ENCODE results near the gene C11orf97.

C11orf97 gene

DNA sequence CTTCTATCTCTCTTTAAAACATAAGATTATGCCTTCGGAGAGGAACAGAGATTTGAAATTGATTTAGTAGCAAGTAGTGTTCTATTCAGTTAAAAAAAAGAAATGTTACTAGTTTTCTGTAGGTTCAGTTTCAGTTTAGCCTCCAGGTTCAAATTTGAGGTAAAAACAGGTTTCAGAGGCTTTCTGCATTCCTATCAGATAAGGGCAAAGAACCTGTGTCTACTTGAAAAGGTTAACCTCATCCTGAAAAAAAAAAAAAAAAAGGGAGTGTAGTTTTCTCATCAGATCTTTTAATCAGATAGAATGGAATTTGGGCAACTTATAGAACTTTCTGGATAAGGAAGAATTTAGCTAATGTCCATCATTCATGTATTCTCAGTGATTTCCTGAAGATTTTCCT is 12.1 kb downstream of the C11orf97 start:
- in situ Hi-C loops (cut with MboI; ENCODE audit: low sequenced_read_pairs), result no loop called here

DNA sequence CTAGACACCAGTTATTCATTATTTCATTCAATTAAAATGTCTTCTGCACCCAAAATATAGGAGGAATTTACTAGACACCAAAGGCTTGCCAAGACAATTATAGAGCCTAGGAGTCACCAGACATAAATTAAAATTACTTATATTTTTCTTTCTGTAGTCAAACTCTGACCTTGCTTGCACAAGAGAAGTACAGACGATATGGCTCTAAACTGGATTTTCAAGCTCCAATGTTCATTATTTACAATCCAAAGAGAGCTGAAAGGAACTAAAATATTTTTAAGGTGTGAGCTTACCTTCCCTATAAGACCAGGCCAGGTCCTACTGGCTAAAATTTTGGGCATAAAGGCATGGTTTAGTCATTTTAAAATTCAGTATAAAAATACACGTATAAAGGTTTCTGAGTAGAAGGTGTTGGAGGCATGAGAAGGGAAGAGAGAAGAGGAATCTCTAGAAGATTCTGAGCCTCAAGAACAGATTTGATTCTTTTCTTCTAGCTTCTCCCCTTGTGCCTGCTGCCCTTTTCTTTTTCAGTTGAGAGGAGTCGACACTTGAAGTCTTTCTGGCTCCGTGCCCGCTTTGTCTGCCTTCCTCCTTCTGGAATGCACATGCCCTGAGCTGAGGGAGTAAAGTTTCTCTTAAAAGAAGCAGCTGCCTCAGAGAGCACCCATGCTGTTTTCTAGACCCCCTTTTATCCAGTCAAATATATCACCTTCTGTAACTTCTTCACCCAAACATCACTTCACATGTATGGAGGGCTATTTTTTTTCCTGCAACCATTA is 13.5 kb downstream of the C11orf97 start:
- in situ Hi-C loops (cut with MboI; ENCODE audit: low sequenced_read_pairs), result no loop called here

DNA sequence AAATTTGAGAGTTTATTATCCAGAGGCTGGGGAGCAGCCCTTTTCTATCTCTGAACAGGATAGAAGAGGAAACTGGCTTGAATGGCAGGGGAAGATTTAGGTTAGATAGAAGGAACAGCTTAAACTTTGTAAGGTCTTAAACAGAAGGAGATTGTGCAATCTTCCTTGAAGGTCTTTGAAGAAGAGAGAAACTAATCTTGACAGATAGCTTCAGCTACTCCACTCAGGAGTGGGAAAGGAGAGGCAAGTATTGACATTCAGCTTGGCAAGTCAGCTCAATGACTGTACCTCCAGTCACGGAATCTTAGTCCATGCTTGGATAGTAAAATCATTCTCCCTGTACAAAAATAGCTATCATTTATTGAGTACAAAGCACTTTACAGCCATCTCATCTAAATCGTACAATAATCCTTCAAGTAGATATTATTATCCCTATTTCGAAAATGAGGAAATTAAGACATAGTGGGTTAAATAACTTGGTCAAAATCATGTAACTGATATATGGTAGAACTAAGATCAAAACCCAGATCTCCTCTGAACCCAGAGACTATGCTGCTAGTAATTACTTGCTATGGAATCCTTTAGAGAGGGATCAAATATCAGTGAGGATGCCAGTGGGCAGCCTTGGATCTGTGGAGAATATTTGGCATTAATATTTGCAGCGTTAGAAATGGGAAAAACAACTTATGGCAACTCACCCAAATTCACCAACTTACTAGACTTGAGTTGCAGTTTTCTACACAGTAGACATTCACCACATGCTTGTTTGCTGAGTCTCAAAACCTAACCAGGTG is 14.6 kb downstream of the C11orf97 start:
- in situ Hi-C loops (cut with MboI; ENCODE audit: low sequenced_read_pairs), result no loop called here

DNA sequence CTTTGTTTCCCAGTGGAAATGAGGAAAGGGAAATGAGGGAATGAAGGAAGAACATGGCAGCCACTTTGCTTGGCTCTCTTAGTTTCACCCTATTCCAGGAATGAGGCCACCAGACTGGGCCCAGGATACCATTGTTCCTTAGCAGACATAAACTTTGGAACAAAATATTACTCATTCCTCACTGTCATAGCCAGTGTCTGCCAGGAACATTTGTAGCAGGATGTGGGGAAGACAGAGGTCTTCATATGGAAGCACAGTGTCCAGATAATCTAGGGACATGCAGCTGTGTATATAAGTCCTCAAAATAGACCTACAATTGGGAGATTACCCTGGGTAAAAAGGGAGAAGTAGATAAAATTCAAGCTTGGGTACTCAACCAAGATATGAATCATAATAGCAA is 16.3 kb downstream of the C11orf97 start:
- in situ Hi-C loops (cut with MboI; ENCODE audit: low sequenced_read_pairs), result no loop called here

DNA sequence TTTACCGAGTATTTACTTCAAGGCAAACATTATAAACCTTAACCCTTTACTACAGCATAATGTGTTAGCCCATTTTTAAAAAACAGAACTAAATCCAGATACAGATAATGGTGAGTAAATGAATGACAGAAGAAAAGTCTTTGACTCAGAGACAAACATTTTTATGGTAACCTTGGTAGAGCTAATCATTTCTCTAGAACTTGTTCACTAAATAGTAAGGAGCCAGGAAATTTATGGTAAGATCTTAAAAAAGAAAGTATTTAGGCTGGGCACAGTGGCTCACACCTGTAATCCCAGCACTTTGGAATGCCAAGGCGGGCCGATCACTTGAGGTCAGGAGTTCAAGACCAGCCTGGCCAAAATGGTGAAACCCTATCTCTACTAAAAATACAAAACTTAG is 19.9 kb downstream of the C11orf97 start:
- in situ Hi-C loops (cut with MboI; ENCODE audit: low sequenced_read_pairs), result no loop called here

DNA sequence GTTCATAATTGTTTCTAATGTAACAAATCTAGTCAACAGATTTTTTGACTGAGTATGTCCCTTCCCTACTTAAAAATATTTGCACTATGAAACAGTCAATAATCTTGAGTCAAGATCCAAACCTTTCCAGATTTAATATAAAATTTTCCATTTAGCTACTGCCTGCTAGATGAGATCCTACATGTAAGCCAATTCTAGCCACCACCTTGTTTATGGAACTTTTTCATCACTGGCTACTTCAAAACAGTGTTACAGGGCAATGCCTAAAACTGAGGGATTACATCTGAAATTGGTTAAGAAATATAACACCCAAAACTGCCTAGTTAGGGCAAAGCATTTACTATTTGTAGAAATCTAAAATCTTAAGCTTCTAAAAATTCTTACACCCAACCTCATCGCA is 20.9 kb downstream of the C11orf97 start:
- in situ Hi-C loops (cut with MboI; ENCODE audit: low sequenced_read_pairs), result no loop called here

DNA sequence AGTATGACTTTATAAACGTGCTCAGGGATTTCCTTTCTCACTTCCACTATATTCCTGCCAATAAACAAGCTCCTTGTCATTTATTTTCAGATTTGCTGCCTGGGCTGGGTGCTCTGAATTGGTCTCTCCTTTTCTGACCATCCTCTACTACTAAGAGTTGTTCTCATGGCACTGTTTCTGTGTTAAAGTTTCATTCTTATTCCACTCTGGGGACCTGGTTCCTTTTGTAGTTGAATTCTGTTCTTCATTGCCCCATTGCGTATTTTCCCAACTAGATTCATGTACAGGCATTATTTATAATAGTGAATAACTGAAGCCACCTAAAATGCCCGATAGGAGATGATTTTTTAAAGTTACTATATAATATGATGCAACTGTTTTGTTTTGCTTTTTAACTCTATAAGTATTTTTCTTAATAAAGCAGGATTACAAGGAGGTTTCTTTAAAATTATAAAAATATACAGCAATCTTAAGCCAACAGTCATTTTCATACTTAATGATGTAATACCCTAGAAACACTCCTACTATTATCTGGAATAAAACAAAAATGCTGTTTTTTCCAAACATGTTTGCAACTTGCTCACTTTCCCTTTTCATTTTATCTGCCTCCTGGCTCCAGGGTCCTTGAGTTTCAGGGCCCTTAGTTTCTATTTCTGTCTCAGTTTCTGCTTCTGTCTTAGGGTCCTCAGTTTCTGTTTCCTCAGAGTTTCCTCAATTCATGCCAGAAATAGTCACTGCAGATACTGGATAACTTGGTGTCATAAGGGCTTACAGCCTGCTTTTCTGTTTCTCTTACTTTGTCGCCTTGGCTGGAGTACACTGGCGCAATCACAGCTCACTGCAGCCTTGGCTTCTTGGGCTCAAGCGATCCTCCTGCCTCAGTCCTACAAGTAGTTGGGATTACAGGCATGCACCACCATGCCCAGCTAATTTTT is 21.7 kb downstream of the C11orf97 start:
- in situ Hi-C loops (cut with MboI; ENCODE audit: low sequenced_read_pairs), result no loop called here

DNA sequence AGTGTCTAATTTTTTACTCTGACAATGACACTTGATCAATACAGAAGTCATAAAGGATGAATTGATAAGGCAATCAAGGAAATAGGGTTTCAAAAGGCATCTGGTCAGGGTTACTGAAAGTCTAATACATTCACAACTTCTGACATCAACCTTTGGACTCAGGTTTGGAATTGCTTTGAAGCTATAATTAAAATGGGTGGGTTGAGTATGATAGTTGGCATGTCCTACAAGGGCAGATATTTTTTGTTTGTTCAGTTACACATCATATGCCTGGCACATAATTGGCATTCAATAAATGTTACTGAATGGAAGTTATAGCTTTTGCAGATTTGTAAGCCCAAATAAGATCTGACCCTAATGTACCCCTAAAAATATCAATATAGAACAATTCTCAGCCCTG is 24.1 kb downstream of the C11orf97 start:
- in situ Hi-C loops (cut with MboI; ENCODE audit: low sequenced_read_pairs), result no loop called here

DNA sequence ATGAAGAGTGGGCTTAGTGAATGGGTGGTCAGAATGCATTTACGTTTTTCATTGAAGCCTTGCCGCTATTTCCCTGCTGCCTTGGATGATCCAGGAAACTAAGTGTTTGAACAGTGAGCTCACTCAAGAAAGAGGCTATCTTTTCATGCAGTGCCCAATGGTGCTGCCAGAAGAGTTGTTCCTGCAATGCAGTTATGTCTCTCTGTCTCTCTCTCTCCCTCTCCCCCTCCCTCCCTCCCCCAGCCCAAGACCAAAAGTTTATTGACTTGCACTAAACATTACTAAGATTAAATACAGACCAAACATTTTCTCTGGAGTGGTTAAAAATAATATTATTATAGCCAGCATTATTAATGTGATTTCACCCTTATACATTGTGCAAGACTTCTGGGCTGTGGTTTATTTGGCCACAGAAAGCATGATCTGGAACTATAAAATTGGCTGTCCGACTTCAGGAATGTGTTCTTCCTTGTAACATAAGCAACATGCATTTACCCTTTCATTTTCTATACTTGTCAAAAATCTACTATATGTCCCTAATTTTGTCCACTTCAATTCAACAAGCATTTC is 24.9 kb downstream of the C11orf97 start:
- in situ Hi-C loops (cut with MboI; ENCODE audit: low sequenced_read_pairs), result no loop called here

DNA sequence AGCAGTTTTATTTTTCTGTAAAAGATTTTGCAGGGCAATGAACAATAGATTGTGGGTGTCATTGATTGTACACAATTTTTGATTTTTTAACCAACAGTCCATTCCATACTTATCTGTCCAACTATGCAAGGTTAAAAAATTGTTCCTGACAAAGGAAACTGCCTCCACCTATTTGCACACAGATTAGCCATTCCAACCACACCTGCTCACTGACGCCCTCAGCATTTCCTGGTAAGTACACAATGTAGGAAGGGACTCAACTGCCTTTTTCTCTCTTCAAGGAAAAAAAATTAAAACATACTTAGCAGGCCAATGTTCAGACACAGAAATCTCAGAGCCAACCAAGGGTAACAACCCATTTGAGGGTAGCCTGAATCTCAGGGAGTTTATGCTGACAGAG is 27.2 kb downstream of the C11orf97 start:
- in situ Hi-C loops (cut with MboI; ENCODE audit: low sequenced_read_pairs), result no loop called here

DNA sequence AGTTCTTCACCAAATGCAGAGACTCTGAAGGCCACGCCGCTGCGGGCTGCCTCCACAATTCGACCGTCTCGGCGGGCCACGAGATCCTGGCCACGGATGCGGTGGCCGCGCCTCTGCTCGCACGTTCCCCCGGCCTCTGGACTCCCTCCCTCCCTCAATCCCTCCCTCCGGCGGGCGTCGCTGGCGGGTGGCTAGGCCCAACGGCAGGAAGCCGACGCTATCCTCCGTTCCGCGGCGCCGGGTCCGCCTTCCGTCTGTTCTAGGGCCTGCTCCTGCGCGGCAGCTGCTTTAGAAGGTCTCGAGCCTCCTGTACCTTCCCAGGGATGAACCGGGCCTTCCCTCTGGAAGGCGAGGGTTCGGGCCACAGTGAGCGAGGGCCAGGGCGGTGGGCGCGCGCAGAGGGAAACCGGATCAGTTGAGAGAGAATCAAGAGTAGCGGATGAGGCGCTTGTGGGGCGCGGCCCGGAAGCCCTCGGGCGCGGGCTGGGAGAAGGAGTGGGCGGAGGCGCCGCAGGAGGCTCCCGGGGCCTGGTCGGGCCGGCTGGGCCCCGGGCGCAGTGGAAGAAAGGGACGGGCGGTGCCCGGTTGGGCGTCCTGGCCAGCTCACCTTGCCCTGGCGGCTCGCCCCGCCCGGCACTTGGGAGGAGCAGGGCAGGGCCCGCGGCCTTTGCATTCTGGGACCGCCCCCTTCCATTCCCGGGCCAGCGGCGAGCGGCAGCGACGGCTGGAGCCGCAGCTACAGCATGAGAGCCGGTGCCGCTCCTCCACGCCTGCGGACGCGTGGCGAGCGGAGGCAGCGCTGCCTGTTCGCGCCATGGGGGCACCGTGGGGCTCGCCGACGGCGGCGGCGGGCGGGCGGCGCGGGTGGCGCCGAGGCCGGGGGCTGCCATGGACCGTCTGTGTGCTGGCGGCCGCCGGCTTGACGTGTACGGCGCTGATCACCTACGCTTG is 31.7 kb downstream of the C11orf97 start, which contains the start of gene FUT4:
Gene FUT4 (plus strand): TSS at position 227 of the 951 bp plus-strand sequence. CDS start 213 bp downstream, at position 440.
- in situ Hi-C loops (cut with MboI; ENCODE audit: low sequenced_read_pairs), result no loop called here

DNA sequence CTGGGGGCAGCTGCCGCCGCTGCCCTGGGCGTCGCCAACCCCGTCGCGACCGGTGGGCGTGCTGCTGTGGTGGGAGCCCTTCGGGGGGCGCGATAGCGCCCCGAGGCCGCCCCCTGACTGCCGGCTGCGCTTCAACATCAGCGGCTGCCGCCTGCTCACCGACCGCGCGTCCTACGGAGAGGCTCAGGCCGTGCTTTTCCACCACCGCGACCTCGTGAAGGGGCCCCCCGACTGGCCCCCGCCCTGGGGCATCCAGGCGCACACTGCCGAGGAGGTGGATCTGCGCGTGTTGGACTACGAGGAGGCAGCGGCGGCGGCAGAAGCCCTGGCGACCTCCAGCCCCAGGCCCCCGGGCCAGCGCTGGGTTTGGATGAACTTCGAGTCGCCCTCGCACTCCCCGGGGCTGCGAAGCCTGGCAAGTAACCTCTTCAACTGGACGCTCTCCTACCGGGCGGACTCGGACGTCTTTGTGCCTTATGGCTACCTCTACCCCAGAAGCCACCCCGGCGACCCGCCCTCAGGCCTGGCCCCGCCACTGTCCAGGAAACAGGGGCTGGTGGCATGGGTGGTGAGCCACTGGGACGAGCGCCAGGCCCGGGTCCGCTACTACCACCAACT is 32.5 kb downstream of the C11orf97 start:
- in situ Hi-C loops (cut with MboI; ENCODE audit: low sequenced_read_pairs), result no loop called here

DNA sequence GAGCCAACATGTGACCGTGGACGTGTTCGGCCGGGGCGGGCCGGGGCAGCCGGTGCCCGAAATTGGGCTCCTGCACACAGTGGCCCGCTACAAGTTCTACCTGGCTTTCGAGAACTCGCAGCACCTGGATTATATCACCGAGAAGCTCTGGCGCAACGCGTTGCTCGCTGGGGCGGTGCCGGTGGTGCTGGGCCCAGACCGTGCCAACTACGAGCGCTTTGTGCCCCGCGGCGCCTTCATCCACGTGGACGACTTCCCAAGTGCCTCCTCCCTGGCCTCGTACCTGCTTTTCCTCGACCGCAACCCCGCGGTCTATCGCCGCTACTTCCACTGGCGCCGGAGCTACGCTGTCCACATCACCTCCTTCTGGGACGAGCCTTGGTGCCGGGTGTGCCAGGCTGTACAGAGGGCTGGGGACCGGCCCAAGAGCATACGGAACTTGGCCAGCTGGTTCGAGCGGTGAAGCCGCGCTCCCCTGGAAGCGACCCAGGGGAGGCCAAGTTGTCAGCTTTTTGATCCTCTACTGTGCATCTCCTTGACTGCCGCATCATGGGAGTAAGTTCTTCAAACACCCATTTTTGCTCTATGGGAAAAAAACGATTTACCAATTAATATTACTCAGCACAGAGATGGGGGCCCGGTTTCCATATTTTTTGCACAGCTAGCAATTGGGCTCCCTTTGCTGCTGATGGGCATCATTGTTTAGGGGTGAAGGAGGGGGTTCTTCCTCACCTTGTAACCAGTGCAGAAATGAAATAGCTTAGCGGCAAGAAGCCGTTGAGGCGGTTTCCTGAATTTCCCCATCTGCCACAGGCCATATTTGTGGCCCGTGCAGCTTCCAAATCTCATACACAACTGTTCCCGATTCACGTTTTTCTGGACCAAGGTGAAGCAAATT is 33.3 kb downstream of the C11orf97 start:
- in situ Hi-C loops (cut with MboI; ENCODE audit: low sequenced_read_pairs), result no loop called here

DNA sequence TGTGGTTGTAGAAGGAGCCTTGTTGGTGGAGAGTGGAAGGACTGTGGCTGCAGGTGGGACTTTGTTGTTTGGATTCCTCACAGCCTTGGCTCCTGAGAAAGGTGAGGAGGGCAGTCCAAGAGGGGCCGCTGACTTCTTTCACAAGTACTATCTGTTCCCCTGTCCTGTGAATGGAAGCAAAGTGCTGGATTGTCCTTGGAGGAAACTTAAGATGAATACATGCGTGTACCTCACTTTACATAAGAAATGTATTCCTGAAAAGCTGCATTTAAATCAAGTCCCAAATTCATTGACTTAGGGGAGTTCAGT is 33.9 kb downstream of the C11orf97 start:
- in situ Hi-C loops (cut with MboI; ENCODE audit: low sequenced_read_pairs), result no loop called here

DNA sequence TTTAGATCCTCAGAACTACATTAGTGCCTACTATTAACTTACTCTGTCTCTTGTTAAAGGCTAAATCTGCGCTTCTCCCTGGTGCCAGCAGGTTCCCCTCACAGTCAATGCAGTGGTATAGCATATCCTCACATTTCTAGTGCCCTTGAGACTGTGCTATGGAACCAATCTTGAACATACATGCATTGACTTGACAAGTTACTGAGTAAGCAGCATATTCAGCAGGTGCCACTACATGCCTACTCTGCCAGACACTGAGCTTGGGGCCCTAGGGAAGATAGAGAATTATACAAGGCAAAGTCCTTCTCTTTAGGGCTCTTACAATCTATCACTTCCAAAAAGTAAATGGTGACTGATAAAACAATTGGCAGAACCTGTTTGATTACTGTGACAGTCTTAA is 34.6 kb downstream of the C11orf97 start:
- in situ Hi-C loops (cut with MboI; ENCODE audit: low sequenced_read_pairs), result no loop called here

DNA sequence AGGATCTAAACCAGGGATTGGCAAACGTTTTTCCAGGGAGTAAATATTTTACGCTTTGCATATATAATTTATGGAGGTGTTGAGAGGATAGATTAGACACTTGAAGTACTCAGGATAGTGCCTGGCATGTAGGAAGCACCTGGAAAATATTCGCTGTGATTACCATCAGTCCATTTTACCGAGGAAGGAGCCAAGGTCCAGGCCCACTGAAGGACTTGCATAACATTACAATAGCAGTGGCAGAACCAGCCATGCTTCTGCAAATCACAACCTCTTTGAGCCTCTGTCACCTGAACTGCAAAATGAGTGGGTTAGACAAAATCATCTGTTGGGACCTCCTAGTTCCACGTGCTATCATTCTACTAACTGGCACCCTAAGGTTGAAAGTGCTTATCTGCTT is 36.9 kb downstream of the C11orf97 start:
- in situ Hi-C loops (cut with MboI; ENCODE audit: low sequenced_read_pairs), result no loop called here

DNA sequence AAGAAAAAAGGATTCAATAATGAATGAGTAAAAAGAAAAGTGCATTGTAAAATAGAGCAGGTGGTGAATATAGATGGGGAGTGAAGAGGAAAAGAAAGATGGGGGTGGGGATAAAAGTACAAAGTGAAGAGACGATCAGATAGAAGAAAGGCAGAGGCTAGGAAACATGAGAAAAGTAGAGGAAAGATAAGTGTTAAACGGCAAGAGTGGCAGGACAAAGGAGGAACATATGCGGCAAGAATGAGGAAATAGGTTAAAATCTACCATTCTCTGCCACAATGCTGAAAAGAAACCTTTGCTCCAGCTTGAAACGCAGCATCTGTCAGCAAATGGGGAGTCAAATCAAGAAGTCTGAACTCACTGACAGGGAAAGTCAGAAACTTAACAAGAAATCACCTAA is 38.3 kb downstream of the C11orf97 start:
- in situ Hi-C loops (cut with MboI; ENCODE audit: low sequenced_read_pairs), result no loop called here

DNA sequence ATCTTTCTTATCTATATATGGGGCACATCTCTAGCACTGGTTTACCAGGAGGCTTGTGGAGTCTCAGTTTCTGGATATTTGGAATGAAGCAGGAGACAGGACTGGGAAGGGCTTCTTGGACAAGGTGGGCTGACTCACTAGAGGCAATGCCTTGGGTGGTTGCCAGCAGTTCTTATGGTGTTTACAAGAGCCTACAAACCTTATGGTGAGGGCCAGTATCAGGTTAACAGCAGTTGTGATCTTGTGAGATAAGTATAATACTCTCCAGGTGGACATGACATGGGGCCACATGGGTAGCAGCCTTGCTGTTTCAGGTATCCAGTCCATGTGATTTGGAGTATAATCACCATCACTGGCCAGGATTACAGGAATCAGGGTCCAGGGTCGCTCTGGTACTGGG is 41.7 kb downstream of the C11orf97 start:
- in situ Hi-C loops (cut with MboI; ENCODE audit: low sequenced_read_pairs), result no loop called here

All from HL-60/S4 (cell line).